GM21737 (cell line): Measurements from ENCODE around the gene PRKCB.
A peak's percentile ranks its signal among the peaks of the same experiment; 100 is the strongest.

Source experiments
- ATAC-seq: cut with Tn5 transposase; IDR thresholded peaks from one replicate; pipeline ENCODE4 v1.9.1; 2021; ENCODE audit warnings: mild to moderate bottlenecking, moderate library complexity; ENCODE audit not compliant: unreplicated experiment

PRKCB gene

GRCh38 chr16:23863511-23864422 lies 28.0 kb downstream of the PRKCB start:
- ATAC-seq = peak; percentile 63

DNA sequence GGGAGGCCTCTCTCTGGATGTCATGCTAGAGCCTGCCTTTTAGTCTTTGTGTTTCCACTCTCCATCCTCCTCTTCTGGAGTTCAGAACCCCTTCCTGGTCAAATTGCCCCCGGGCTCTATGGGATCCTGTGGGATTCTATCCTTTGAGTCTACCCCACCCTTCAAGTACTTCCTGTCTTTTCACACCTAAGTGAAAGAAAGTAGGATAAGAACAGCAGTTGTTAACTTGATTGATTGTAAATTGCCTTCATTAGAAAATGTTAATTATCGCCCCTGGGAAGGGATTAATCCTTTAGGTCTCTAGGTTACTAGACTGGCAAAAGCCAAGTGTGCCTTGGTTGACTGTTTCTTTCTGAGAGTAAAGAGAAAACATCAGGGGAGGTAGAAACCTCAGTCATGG lies 30.1 kb downstream of the PRKCB start:
- ATAC-seq = no peak

DNA sequence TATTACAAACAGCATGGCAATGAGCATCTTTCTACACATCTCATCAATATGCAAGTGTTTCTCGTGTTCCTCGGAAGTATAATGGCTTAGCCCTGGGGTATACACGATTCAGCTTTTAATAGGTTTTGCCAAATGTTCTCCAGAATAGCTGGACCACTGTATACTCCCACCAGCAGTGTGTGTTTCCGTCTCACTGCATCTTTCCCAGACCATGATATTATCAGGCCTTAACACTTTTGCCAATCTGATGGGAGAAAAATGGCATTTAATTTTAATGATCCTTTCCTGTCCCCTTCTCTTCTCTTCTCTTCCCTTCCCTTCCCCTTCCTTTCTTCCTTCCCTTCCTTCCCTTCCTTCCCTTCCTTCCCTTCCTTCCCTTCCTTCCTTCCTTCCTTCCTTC lies 30.8 kb downstream of the PRKCB start:
- ATAC-seq = no peak

GRCh38 chr16:23867566-23867965 lies 31.8 kb downstream of the PRKCB start:
- ATAC-seq = no peak

DNA sequence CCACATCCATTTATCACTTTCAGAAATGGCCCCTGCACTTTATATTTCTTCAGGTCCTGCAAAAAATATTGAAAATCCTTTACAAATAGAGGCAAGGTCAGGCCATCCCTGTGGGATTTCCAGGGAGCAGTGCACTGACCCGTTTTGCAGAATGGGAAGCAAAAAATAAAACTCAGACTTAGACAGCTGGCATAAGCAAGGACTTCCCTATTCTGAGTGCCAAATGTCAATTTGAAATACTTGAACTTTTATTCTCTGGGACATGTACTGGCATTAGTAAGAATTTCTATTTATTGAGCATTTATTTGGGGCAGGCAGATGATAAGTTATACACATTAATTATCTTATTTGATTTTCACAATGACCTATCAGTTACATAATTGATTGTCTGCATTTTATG lies 32.4 kb downstream of the PRKCB start:
- ATAC-seq = no peak

DNA sequence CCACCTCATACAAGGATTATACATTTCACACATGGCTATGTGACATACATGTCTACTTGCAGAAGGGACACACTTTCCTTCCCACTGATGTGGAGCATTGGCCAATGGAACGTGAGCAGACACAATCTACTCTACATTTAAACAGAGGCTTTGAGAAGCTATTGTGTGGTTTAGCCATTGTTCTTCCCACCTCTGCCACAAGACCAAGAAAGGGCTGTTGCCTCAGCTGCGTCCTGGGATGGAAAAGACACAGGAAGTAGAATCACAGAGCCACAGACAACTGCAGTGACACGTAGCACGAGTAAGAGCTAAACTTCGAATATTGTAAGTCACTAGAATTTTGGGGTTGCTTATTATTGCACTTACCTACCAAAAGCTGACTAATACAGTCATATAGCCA lies 33.3 kb downstream of the PRKCB start:
- no peak for ATAC-seq

GRCh38 chr16:23871924-23872323 lies 36.1 kb downstream of the PRKCB start:
- no peak for ATAC-seq

DNA sequence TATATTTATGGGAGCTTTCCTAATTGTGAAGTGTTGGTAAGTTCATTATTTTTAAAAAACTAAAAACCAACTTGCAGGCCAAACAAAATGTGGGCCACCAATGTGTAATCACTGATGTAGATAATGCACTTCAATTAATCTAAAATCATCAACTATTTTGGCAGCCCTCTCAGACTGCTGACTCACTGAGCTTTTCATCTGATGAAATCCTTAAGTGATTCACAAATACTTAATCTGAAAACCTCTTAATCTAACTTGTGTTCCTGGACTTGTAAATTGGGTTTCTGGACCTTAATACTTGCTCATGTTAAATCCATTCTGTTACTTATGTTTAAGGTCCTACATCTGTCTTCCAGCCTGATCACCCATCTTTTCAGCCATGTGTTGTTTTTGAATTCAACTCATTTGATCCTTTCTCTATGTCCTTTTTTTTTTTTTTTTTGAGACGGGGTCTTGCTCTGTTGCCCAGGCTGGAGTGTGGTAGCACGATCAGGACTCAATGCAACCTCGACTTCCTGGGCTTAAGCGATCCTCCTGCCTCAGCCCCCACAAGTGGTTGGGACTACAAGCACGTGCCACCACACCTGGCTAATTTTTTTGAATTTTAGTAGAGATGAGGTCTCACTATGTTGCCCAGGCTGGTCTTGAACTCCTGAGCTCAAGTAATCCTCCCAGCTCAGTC lies 39.0 kb downstream of the PRKCB start:
- ATAC-seq = no peak

DNA sequence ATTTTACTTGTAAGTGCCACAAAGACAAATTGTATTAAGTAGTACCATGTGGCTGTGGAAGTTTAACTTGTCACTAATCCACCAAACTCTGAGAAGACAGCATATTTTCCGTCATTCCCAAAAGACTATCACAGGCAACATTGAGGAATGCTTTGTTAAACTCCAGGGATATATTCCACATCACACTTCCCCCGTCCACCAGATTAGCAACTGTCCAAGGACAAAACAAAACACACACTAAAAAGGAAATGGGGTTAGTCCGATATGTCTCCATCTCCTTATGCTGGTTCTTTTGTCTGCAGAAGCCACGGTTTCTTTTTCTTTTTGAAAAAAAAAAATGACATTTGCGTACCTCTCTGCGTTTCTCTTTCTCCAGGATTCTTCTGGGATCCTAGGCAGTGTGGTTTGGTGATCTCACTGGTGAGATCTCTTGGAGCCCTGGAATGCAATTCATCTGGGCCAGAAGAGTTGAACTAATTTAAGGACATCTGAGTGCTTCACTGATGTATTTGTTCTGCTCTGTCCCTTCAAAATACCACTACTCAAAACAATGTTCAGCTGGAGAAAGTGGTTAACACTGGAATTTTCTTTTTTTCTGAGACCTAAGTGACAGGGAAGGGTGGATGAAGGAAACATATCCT lies 40.6 kb downstream of the PRKCB start:
- no peak for ATAC-seq

- no peak for ATAC-seq
Measured at GRCh38 chr16:23877107-23878070, 41.6 kb downstream of the PRKCB start.

- no peak for ATAC-seq
Measured at GRCh38 chr16:23879735-23880373, 44.1 kb downstream of the PRKCB start.

- ATAC-seq = no peak
Measured at GRCh38 chr16:23889189-23889588, 53.4 kb downstream of the PRKCB start.

- no peak for ATAC-seq
Measured at GRCh38 chr16:23893986-23894385, 58.2 kb downstream of the PRKCB start.

DNA sequence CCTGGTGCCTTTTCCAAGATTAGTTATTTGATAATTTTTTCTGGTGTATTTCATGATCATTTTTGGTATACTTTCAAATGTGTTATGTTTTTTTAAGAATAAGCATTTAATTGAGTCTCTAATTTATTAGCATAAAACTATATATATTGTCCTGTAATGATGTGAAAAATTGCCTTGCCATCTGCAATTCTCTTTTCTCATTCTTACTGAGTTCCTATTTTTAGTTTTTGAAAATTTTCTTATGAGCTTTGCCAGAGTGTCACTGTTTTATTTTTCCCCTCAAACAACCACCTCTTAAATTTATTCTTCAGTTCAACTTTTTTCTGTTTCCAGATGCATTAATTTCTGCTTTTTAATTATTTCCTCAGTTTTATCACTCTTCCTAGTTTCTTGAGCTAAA lies 59.3 kb downstream of the PRKCB start:
- ATAC-seq = no peak

DNA sequence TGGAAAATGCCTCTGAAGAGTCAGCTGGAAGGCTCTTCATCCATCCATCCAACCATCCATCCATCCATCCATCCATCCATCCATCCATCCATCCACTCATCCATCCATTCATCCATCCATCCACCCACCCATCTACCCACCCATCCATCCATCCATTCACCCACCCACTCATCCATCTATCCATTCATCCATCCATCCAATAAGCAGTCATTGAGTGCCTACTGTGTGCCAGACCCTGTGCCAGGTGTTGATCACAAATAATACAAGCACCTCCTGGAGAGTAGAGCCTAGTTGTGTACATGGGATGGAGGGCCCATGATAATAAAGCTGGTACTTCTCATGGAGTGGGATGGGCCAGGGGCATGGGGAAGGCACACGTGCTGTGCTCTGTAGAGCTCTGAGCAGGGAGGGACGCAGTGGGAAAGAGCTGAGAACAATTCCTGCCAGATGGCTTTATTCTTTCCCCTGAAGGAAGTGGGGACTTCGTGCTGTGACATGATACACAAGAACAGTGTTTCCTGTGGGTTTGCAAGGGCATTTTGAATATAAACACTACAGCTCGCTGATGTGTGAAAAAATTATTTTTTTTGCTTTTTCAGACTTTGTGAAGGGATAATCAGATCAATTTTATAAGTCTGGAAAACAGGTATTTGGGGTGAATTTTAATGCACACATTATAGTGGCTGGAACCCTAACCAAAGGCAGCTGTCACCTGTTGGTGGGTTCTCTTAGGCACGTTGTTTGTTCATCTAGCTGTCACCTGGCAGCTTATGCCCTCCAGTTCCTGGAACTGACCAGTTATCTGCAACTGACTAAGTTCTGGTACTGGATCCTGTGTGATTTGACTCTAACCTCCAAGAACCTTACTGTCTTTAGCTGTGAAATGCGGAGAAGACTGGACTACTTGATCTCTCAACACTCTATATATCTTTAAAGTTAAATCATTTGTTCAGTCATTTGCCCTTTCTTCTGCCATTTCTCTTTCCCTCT lies 61.3 kb downstream of the PRKCB start:
- no peak for ATAC-seq

- no peak for ATAC-seq
Measured at GRCh38 chr16:23898682-23899430, 63.1 kb downstream of the PRKCB start.

GRCh38 chr16:23899869-23900268 lies 64.1 kb downstream of the PRKCB start:
- no peak for ATAC-seq

- ATAC-seq = no peak
Measured at GRCh38 chr16:23900480-23901177, 64.8 kb downstream of the PRKCB start.
